ENCODE data around the gene TSPEAR.
"Not testable (repeated sequence)": the region's sequence is repeated elsewhere in the genome, so short reads cannot be mapped to it uniquely, and the experiment has no call there.

Gene TSPEAR

GRCh38 chr21:44511938-44512275 lies 199.5 kb downstream of the TSPEAR start:
- DNase-seq: no peak

DNA sequence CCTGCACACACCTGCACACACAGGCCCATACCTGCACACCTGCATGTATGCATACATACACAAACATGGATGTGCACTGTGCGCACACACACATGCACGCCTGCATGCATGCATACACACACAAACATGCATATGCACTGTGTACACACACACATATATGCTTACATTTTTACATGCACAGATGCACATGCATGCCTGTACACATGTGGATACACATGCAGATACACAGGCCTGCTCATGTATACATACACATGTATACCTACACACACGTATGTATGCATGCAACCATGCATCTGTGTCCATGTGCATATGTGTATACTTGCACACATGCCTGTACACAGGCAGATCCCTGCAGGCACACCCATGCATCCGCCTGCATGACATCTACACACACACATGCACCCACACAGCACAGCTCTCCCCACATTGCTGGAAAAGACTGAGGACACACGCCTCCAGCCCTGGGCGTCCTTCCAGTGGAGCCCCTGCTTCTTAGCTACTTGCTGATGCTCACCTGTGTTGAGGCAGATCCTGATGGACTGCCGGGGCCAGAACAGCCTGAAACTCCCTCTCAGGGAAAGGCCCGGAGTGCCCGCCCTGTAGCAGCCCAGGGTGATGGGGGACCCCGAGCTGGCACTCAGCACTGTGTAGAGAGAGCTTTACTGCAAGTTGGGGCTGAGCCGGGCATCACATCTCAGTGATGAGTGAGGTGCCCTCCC lies 200.0 kb downstream of the TSPEAR start:
- no peak for DNase-seq

- DNase-seq: no peak
Observed at GRCh38 chr21:44510508-44511218, 200.7 kb downstream of the TSPEAR start.

GRCh38 chr21:44510109-44510507 lies 201.3 kb downstream of the TSPEAR start:
- no peak for DNase-seq

GRCh38 chr21:44509539-44509938 lies 201.8 kb downstream of the TSPEAR start:
- DNase-seq: no peak

- DNase-seq: no peak
Observed at GRCh38 chr21:44508711-44509445, 202.5 kb downstream of the TSPEAR start.

GRCh38 chr21:44508426-44508710 lies 203.0 kb downstream of the TSPEAR start:
- no peak for DNase-seq

- DNase-seq: no peak
Observed at GRCh38 chr21:44507673-44508425, 203.5 kb downstream of the TSPEAR start.

DNA sequence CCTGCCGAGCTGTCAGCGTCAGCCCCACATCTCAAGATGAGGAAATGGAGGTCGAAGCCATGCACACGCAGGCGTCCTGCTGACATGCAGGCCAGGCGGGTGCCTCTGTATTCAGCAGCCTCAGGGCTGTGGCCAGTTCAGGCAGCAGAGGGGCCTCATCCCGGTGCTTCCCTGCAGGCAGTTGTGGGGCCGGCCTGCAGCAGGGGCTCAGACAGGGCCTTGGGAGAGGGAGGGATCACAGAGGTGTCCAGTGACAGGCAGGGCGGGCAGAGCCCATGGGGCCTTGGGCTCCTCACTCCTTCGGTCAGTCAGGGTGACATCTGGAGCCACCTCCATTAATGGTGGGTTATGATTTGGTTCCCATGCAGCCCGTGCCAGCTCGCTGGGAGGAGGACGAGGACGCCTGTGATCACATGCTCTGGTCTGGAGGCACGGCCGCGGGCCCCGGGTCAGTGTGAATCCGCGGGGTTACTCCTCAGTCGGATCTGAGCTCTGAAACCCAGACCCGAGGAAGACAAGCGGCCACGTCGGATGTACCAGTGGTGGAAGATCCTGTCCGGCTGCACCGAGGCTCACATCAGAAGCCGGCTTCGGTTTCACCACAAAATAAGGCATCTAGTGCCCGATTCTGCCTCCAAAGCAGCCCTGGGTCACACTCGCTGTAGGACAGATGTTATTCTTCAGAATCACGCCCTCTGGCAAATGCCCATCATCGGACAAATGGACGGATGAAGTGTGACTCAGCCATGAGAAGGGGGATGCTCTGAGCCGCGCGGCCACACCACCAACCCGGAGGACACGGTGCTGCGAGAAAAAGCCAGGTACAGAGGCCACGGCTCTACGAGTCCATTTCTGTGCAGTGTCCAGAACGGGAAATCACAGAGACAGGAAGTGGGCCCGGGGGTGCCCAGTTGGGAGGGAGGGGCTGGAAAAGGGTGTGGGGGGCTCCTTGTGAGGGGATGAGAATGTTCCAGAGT lies 204.8 kb downstream of the TSPEAR start:
- no peak for DNase-seq

DNA sequence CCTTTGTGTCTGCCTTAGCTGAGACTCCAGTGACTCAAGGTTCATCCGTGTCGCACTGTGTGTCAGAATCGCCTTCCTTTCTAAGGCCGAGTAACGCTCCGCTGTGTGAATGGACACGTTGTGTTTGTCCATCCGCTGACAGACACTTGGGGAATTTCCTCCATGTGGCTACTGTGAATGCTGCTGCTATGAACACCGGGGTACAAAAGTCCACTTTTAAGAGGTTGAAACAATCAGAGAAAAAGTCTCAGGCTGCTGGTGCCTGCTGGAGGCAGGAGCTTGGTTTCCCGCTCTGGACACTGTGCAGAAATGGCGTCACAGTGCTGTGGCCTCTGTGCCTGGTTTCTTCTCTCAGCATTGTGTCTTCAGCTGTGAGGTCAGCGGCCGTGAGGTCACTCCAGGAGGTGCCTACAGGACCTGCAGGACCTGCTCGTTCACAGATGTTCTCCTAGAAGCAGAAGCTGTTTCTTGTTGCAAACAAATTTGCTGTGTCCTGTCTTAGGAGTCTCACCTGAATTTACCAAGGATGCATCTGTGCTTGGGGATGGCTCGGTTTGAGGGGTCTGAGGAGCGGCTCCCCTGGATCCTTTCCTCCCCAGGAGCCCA lies 205.6 kb downstream of the TSPEAR start:
- DNase-seq: no peak

- no peak for DNase-seq
Observed at GRCh38 chr21:44503901-44504399, 207.4 kb downstream of the TSPEAR start.

GRCh38 chr21:44503006-44503889 lies 208.1 kb downstream of the TSPEAR start:
- DNase-seq: not testable (repeated sequence)

GRCh38 chr21:44502171-44502958 lies 209.0 kb downstream of the TSPEAR start:
- no peak for DNase-seq

GRCh38 chr21:44500111-44500510 lies 211.3 kb downstream of the TSPEAR start:
- DNase-seq: no peak

DNA sequence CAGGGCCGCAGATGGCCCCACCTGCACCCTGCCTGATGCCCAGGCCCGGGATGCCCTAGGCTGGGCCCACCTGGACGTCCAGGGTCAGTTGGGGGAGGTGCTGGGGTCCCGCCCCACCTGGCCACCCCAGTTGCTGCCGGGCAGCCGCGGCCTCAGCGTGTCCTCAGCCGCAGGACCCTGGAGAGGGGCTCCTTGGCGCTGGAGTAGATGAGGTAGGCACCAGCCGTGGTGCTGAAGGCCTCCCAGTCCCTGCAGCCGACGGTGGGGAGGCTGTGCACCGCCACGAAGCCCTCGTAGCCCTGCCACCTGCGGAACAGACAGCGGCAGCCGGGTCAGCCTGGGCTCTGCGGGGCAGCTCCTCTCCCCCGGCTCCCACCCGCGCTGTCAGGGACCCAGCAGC lies 211.7 kb downstream of the TSPEAR start:
- no peak for DNase-seq

DNA sequence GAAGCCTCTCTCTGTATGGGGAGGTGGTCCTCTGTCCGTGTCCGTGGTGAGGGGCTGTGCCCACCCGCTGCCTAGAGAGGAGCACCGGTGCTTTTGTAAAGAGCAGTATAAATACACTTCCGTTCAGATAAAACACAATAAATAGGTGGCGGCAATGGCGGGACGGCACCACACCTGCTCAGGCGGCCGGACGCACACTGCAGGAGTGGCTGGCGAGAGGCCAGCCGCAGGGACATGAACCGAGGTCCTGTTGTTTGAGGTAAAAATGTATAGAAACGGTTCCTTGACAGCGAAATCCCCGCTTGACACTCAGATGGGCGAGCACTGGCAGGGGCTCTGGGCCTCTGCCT lies 212.2 kb downstream of the TSPEAR start:
- DNase-seq: no peak

- no peak for DNase-seq
Observed at GRCh38 chr21:44498280-44499210, 212.8 kb downstream of the TSPEAR start.

- no peak for DNase-seq
Observed at GRCh38 chr21:44497703-44498126, 213.7 kb downstream of the TSPEAR start.
